GM18870 (cell line): Measurements from ENCODE around the gene HSPB2.

Experiments
- ATAC-seq: cut with Tn5 transposase; IDR thresholded peaks from one replicate; pipeline ENCODE4 v1.9.1; 2021; ENCODE audit warnings: moderate library complexity; ENCODE audit not compliant: unreplicated experiment

Gene HSPB2

GRCh38 chr11:111936040-111936540 lies 23.6 kb downstream of the HSPB2 start:
- ATAC-seq = no peak

- ATAC-seq = no peak
These were observed 24.9 kb downstream of the HSPB2 start for GRCh38 chr11:111937461-111937769.

GRCh38 chr11:111937844-111938243 lies 25.3 kb downstream of the HSPB2 start:
- ATAC-seq = no peak

GRCh38 chr11:111938687-111939160 lies 26.2 kb downstream of the HSPB2 start:
- peak; percentile 93 for ATAC-seq

- ATAC-seq = no peak
These were observed 27.5 kb downstream of the HSPB2 start for GRCh38 chr11:111939836-111940604.

- ATAC-seq = no peak
These were observed 29.4 kb downstream of the HSPB2 start for GRCh38 chr11:111941963-111942362.

GRCh38 chr11:111942829-111943228 lies 30.3 kb downstream of the HSPB2 start:
- ATAC-seq = no peak

- ATAC-seq = no peak
These were observed 31.6 kb downstream of the HSPB2 start for GRCh38 chr11:111944139-111944538.

GRCh38 chr11:111944651-111945051 lies 32.1 kb downstream of the HSPB2 start:
- ATAC-seq = no peak

GRCh38 chr11:111945198-111945597 lies 32.7 kb downstream of the HSPB2 start:
- ATAC-seq = no peak

GRCh38 chr11:111946499-111946898 lies 34.0 kb downstream of the HSPB2 start:
- ATAC-seq = no peak

GRCh38 chr11:111947143-111947542 lies 34.6 kb downstream of the HSPB2 start:
- ATAC-seq = no peak

- ATAC-seq = no peak
These were observed 37.2 kb downstream of the HSPB2 start for GRCh38 chr11:111949519-111950426.

GRCh38 chr11:111951565-111951964 lies 39.0 kb downstream of the HSPB2 start:
- ATAC-seq = no peak

GRCh38 chr11:111954154-111954553 lies 41.6 kb downstream of the HSPB2 start:
- no peak for ATAC-seq

GRCh38 chr11:111957663-111958444 lies 45.3 kb downstream of the HSPB2 start:
- ATAC-seq = no peak

GRCh38 chr11:111960916-111961315 lies 48.4 kb downstream of the HSPB2 start:
- ATAC-seq = no peak

GRCh38 chr11:111961389-111962300 lies 49.1 kb downstream of the HSPB2 start:
- no peak for ATAC-seq
